NCI-H2196 treated with DMSO at 0.1 percent for 48 hours (cell line): ENCODE results near the gene S1PR4.

Experiments
- DNase-seq: peaks from one replicate; lab custom pipeline; 2025; ENCODE audit not compliant: unreplicated experiment; lab: John Stamatoyannopoulos, UW

The S1PR4 gene, protein sequence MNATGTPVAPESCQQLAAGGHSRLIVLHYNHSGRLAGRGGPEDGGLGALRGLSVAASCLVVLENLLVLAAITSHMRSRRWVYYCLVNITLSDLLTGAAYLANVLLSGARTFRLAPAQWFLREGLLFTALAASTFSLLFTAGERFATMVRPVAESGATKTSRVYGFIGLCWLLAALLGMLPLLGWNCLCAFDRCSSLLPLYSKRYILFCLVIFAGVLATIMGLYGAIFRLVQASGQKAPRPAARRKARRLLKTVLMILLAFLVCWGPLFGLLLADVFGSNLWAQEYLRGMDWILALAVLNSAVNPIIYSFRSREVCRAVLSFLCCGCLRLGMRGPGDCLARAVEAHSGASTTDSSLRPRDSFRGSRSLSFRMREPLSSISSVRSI

GRCh38 chr19:3178377-3178972 is at the start of gene S1PR4:
TSS of gene S1PR4 (plus strand) at chr19:3178769. CDS start at chr19:3178793, 24 bp downstream.
- DNase-seq: no peak

- no peak for DNase-seq
Measured at GRCh38 chr19:3129112-3129511, 49.5 kb upstream of the S1PR4 start.

- no peak for DNase-seq
Measured at GRCh38 chr19:3131168-3131567, 47.4 kb upstream of the S1PR4 start.

- DNase-seq: peak; percentile 8
Measured at GRCh38 chr19:3132971-3133792, 45.4 kb upstream of the S1PR4 start.

DNA sequence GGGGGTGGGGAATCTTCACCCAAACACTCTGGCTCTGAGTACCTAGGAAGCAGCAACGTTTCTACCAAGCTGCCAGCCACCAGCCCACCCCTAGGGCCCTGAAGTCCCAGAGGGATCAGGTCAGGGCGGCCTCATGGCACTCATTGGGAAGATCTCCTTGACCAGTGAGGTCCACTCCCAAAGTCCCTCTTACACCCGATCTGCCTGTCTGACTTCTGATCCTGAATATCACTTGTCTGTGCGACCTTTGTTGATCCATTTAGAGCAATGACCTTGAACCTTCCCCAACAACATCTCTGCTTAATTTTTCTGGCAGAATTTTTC is 44.8 kb upstream of the S1PR4 start:
- DNase-seq: no peak

GRCh38 chr19:3135961-3136683 is 42.4 kb upstream of the S1PR4 start, which contains the start of gene GNA15:
TSS of gene GNA15 (plus strand) at chr19:3136033. CDS start at chr19:3136451, 418 bp downstream.
- DNase-seq: no peak

DNA sequence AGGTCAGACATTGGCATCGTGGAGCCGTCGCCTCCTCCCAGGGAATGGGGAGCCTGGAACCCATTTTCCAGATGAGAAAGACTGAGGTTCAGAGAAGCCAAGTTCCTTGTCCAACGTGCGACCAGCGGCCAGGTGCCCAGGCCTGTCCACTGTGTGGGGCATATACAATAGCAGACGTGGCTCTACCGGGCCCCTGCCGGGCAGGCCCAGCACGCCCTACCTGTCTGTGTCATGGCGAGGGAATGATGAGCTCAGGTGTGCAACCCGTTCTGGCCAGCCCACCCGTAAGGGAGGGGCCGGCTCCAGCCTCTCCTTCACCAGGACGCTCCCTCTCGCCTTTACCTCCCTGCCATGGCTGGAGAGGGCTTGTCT is 41.9 kb upstream of the S1PR4 start:
- DNase-seq: no peak

DNA sequence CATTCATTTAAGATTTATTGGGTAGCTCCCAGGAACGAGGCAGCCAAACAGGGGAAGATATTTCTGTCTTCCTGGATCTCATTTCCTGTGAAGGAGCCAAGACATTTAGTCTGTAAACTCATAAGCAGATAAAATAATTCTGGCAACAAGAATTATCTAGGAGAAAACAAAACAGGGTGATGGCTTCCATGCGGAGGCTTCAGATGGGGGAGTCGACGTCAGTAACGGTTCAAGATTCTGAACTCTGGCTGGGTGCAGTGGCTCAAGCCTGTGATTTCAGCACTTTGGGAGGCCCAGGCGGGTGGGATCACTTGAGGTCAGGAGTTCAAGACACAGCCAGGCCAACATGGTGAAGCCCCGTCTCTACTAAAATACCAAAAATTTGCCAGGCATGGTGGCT is 41.5 kb upstream of the S1PR4 start:
- DNase-seq: no peak

DNA sequence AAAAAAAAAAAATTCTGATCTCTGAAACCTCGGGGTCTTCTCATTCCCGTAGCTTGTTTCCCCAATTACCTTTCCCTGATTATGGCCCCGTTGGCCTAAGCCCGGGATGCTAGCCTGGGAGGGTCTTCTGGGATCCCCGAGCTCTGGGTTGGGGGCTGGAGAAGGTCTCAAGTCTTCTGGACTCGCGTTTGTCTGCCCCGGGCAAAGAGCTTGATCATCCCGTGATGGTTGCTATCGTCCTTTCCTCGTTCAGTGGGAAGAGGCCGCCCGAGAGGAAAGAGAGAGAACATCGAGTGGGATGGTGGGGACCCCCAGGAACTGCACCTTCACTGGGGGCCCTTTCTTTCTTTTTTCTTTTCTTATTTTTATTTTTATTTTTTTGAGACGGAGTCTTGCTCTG is 40.3 kb upstream of the S1PR4 start:
- DNase-seq: no peak

DNA sequence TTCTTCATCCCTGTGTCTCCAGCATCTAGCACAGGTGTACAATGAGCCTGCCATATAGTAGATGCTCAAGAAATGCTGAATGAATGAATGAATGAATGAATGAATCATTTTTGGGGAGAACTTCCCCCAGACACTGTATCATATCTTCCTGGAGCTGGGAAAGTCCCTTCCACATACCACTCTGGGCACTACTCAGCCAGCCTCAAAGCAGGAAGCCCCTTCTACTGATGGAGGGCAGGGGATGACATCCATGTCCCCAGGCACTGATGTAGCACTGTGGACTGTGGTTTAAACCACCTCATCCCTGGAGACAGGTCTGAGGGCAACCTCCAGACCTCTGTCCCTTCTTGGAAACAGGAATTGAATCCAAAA is 37.9 kb upstream of the S1PR4 start:
- no peak for DNase-seq

- no peak for DNase-seq
Measured at GRCh38 chr19:3142292-3142670, 36.3 kb upstream of the S1PR4 start.

- DNase-seq: no peak
Measured at GRCh38 chr19:3142781-3143337, 35.7 kb upstream of the S1PR4 start.

DNA sequence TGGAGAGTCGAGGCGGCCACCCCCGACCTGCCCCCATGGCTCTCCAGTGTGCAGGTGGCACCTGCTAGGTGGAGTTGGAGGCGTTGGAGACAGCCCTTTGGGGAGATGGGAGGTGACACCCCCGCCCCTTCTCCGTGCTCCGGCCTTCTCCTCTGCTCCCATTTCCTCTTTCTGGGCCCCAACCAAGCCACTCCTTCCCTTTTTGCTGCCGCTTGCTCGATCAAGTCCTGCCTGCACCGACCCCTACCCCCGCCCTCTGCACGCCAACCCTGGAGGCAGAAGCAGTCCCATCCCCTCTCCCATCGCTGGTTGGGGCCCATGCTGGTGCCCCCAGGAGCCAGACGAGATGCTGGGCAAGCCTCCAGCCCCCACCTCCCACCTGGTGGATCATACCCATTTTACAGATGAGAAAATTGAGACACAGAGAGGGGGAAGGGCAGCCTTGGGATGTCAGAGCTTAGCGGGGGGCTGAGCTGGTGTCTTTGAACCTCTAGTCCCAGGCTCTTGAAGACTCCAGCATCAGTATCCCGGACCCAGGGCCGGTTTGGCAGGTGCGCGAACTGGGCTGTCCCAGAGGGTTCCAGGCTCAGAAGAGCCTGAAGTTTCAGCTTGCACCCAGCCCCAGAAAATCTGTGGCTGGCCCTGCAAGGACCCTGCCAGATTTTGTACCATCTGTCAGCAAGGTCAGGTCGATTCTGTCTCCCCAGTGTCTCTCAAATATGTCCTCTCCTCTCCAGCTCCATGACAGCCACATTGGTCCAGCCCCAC is 32.5 kb upstream of the S1PR4 start:
- DNase-seq: no peak

DNA sequence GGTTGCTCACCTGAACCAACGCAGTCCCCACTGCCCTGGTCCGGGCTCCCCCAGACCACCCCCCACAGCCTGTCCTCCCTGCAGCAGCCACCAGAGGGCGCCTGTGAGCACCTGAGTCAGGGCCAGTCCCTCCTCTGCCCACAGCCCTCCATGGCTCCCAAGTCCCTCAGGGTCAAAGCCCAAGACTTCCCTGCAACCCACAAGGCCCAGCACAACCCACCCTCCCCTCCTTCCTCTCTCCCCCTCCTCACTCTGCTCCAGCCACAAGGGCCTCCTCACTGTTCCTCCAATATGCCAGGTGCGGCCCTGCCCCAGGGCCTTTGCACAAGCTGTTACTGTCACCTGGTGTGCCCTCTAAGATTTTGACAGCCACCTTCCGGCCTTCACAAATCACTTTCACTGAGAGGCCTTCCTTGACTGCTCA is 31.9 kb upstream of the S1PR4 start:
- DNase-seq: no peak

- no peak for DNase-seq
Measured at GRCh38 chr19:3148503-3148902, 30.1 kb upstream of the S1PR4 start.

DNA sequence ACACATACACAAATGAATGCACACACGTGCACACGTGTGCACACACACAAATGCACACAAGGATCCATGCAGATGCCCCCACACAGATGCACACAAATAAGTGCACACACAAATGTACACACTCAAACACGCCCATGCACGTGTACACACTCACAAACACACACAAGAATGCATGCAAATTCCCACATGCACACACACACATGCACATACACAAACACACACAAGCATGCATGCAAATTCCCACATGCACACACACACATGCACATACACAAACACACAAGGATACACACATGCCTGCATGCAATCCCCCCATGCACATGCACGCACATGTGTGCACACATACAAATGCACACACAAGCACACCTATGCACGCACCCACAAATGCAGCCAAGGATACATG is 29.5 kb upstream of the S1PR4 start:
- DNase-seq: no peak

DNA sequence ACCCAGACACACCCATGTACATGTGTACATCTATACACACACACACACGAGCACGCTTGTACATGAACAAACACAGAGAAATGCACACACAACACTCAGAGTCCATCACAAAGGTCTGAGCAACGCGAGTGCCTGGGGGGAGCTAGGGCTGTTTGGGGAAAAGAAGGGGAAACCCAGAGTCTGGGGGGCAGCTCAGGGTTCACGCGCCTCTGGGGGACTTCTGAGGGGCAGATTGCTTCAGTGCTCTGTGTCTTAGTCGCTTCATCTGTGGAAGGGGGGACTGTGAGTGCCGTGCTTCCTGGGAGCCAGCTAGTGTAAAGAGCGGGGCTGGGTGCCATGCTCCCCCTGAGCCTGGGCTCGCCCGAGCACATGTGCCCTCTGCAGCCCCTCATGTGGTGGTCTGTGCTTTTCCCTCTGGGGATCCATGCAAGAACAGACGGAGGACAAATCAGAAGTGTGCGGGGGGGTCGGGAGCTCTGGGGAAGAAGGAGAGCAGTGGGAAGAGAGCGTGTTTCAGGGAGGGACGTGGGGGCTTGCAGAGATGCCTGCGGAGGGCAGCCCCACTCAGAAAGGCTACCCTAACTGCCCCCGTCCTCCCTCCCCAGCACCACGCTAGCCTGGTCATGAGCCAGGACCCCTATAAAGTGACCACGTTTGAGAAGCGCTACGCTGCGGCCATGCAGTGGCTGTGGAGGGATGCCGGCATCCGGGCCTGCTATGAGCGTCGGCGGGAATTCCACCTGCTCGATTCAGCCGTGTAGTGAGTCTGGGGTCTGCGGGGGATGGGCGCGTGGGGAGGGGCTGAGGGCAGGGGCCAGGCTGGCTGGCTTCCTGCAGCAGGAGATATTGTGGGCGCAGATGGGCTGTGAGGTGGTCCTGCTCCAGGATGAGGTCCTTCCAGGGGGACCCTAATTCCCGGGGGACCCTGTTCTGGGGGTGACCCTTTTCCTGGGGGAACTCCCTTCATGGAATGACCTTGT is 28.8 kb upstream of the S1PR4 start:
- DNase-seq: no peak

DNA sequence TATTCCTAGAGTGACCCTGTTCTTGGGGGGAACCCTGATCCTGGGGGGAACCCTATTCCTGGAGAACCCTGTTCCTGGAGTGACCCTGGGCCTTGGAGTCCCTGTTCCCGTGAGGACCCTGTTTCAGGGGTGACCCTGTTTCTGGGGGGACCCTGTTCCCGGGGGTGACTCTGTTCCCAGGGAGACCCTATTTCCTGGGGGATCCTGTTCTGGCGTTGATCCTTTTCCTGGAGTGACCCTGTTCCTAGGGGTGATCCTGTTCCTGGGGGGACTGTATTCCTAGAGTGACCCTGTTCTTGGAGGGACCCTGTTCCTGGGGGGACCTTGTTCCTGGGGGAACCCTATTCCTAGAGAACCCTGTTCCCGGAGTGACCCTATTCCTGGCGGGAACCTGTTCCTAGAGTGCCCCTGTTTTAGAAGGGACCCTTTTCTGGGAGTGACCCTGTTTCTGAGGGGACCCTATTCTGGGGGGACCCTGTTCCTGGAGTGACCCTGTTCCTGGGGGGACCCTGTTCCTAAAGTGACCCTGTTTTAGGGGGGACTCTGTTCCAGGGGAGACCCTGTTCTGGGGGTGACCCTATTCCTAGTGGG is 27.7 kb upstream of the S1PR4 start:
- DNase-seq: no peak
